SK-N-SH treated with all-trans-retinoic acid at 6 μM for 48 hours (cell line): ENCODE measurements around the gene NEK7.

ENCODE experiments used
- ATAC-seq: fragments of 200-7000 bp; cut with Tn5 transposase; 3 replicates; pipeline ENCODE4 v1.9.1; 2020; ENCODE audit warnings: mild to moderate bottlenecking, moderate library complexity
- ARNTL ChIP-seq: fragments of 450-650 bp; formaldehyde crosslinking; IDR thresholded peaks from 2 replicates; pipeline ENCODE4 v1.5.0; 2020; ENCODE audit warnings: low read depth, mild to moderate bottlenecking, moderate library complexity, borderline replicate concordance
- BACH2 ChIP-seq: fragments of 250-450 bp; sonication (Bioruptor Pico); IDR thresholded peaks from 2 replicates; pipeline ENCODE4 v1.9.0; 2021; ENCODE audit warnings: mild to moderate bottlenecking, borderline replicate concordance
- CREB5 ChIP-seq: fragments of 250-450 bp; sonication (Bioruptor Pico); IDR thresholded peaks from 2 replicates; pipeline ENCODE4 v1.5.1; 2020; ENCODE audit warnings: low read depth, mild to moderate bottlenecking, moderate library complexity
- ESRRG ChIP-seq: fragments of 250-450 bp; sonication (Bioruptor Pico); IDR thresholded peaks from 2 replicates; pipeline ENCODE4 v1.6.1; 2021; ENCODE audit warnings: mild to moderate bottlenecking
- GLIS3 ChIP-seq: fragments of 250-450 bp; sonication (Bioruptor Pico); IDR thresholded peaks from 2 replicates; pipeline ENCODE4 v1.5.0; 2020; ENCODE audit warnings: mild to moderate bottlenecking, moderate library complexity
- ISL1 ChIP-seq: fragments of 250-450 bp; sonication (Bioruptor Pico); IDR thresholded peaks from 2 replicates; pipeline ENCODE4 v2.1.2; 2022; ENCODE audit warnings: mild to moderate bottlenecking, moderate library complexity
- OSR1 ChIP-seq: fragments of 250-450 bp; sonication (Bioruptor Pico); IDR thresholded peaks from 2 replicates; pipeline ENCODE4 v1.8.0; 2022; ENCODE audit warnings: moderate library complexity, mild to moderate bottlenecking, inconsistent platforms
- PATZ1 ChIP-seq: fragments of 250-450 bp; sonication (Bioruptor Pico); IDR thresholded peaks from 2 replicates; pipeline ENCODE4 v1.8.0; 2020; ENCODE audit warnings: mild to moderate bottlenecking, moderate library complexity, borderline replicate concordance
- POU6F1 ChIP-seq: fragments of 250-450 bp; sonication (Bioruptor Pico); IDR thresholded peaks from 2 replicates; pipeline ENCODE4 v1.8.0; 2021; ENCODE audit warnings: low read depth, mild to moderate bottlenecking, moderate library complexity, borderline replicate concordance
- PPARA ChIP-seq: fragments of 250-450 bp; sonication (Bioruptor Pico); IDR thresholded peaks from 2 replicates; pipeline ENCODE4 v1.5.0; 2020; ENCODE audit warnings: mild to moderate bottlenecking, borderline replicate concordance
- RARB ChIP-seq: fragments of 250-450 bp; sonication (Bioruptor Pico); IDR thresholded peaks from 2 replicates; pipeline ENCODE4 v1.8.0; 2021; ENCODE audit warnings: mild to moderate bottlenecking, moderate library complexity
- SNAI2 ChIP-seq: fragments of 250-450 bp; sonication (Bioruptor Pico); IDR thresholded peaks from 2 replicates; pipeline ENCODE4 v1.5.0; 2020; ENCODE audit warnings: mild to moderate bottlenecking, moderate library complexity
- TCF4 ChIP-seq: fragments of 250-450 bp; sonication (Bioruptor Pico); IDR thresholded peaks from 2 replicates; pipeline ENCODE4 v1.8.0; 2021; ENCODE audit warnings: mild to moderate bottlenecking, moderate library complexity, borderline replicate concordance
- TOX ChIP-seq: fragments of 250-450 bp; sonication (Bioruptor Pico); IDR thresholded peaks from 2 replicates; pipeline ENCODE4 v1.8.0; 2021; ENCODE audit warnings: mild to moderate bottlenecking, moderate library complexity, borderline replicate concordance
- ZC3H10 ChIP-seq: fragments of 250-450 bp; sonication (Bioruptor Pico); IDR thresholded peaks from 2 replicates; pipeline ENCODE4 v1.5.1; 2021; ENCODE audit warnings: mild to moderate bottlenecking, moderate library complexity
- ZFP3 ChIP-seq: fragments of 250-450 bp; sonication (Bioruptor Pico); IDR thresholded peaks from 2 replicates; pipeline ENCODE4 v1.5.0; 2020; ENCODE audit warnings: mild to moderate bottlenecking, moderate library complexity
- ZFP30 ChIP-seq: fragments of 450-650 bp; formaldehyde crosslinking; IDR thresholded peaks from 2 replicates; pipeline ENCODE4 v1.5.0; 2022; ENCODE audit warnings: mild to moderate bottlenecking, moderate library complexity
- ZNF565 ChIP-seq: fragments of 450-650 bp; formaldehyde crosslinking; conservative IDR thresholded peaks from 2 replicates; pipeline ENCODE4 v1.5.0; 2020; ENCODE audit warnings: low read depth, mild to moderate bottlenecking, moderate library complexity
- ZNF8 ChIP-seq: fragments of 450-650 bp; formaldehyde crosslinking; IDR thresholded peaks from 2 replicates; pipeline ENCODE4 v1.5.0; 2020; ENCODE audit warnings: mild to moderate bottlenecking, moderate library complexity
- TF ChIP-seq, protein P1 (sequence below): fragments of 250-450 bp; sonication (Bioruptor Pico); IDR thresholded peaks from 2 replicates; pipeline ENCODE4 v1.5.1; 2021; ENCODE audit warnings: mild to moderate bottlenecking, moderate library complexity
- TF ChIP-seq, protein P2 (sequence below): fragments of 250-450 bp; sonication (Bioruptor Pico); IDR thresholded peaks from 2 replicates; pipeline ENCODE4 v1.5.0; 2020; ENCODE audit warnings: mild to moderate bottlenecking, moderate library complexity

NEK7 gene

GRCh38 chr1:198232378-198232777, 75.6 kb downstream of the NEK7 start:
- no peak for ATAC-seq
- TF ChIP-seq GLIS3 (CRISPR knock-in tag), result no peak

- no peak for TF ChIP-seq ISL1 (CRISPR knock-in tag)
- TF ChIP-seq POU6F1 (CRISPR knock-in tag), result no peak
- TF ChIP-seq CREB5 (CRISPR knock-in tag), result no peak
- no peak for TF ChIP-seq ZNF565 (CRISPR knock-in tag)
- TF ChIP-seq ZC3H10 (CRISPR knock-in tag), result no peak
- no peak for ATAC-seq
Measured at GRCh38 chr1:198232940-198233675, 76.3 kb downstream of the NEK7 start.

GRCh38 chr1:198234520-198235251, 77.9 kb downstream of the NEK7 start:
- TF ChIP-seq ZC3H10 (CRISPR knock-in tag), result 0 out of 2 replicates have a peak, but pooled peaks have one; percentile 32
- TF ChIP-seq ESRRG (CRISPR knock-in tag), result no peak
- TF ChIP-seq OSR1 (CRISPR knock-in tag), result no peak
- ATAC-seq, result peak; percentile 37

GRCh38 chr1:198238121-198238520, 81.3 kb downstream of the NEK7 start:
- TF ChIP-seq SNAI2 (CRISPR knock-in tag), result no peak
- TF ChIP-seq PATZ1 (CRISPR knock-in tag), result no peak
- TF ChIP-seq, protein P1, sequence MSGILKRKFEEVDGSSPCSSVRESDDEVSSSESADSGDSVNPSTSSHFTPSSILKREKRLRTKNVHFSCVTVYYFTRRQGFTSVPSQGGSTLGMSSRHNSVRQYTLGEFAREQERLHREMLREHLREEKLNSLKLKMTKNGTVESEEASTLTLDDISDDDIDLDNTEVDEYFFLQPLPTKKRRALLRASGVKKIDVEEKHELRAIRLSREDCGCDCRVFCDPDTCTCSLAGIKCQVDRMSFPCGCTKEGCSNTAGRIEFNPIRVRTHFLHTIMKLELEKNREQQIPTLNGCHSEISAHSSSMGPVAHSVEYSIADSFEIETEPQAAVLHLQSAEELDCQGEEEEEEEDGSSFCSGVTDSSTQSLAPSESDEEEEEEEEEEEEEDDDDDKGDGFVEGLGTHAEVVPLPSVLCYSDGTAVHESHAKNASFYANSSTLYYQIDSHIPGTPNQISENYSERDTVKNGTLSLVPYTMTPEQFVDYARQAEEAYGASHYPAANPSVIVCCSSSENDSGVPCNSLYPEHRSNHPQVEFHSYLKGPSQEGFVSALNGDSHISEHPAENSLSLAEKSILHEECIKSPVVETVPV (CRISPR knock-in tag), result no peak
- no peak for TF ChIP-seq ARNTL
- no peak for TF ChIP-seq POU6F1 (CRISPR knock-in tag)
- TF ChIP-seq ISL1 (CRISPR knock-in tag), result no peak
- TF ChIP-seq TCF4 (CRISPR knock-in tag), result no peak
- TF ChIP-seq GLIS3 (CRISPR knock-in tag), result no peak
- TF ChIP-seq ZNF8 (CRISPR knock-in tag), result no peak
- no peak for TF ChIP-seq ZC3H10 (CRISPR knock-in tag)
- TF ChIP-seq TOX (CRISPR knock-in tag), result no peak
- no peak for TF ChIP-seq RARB (CRISPR knock-in tag)
- TF ChIP-seq ZFP30, result no peak
- TF ChIP-seq, protein P2, sequence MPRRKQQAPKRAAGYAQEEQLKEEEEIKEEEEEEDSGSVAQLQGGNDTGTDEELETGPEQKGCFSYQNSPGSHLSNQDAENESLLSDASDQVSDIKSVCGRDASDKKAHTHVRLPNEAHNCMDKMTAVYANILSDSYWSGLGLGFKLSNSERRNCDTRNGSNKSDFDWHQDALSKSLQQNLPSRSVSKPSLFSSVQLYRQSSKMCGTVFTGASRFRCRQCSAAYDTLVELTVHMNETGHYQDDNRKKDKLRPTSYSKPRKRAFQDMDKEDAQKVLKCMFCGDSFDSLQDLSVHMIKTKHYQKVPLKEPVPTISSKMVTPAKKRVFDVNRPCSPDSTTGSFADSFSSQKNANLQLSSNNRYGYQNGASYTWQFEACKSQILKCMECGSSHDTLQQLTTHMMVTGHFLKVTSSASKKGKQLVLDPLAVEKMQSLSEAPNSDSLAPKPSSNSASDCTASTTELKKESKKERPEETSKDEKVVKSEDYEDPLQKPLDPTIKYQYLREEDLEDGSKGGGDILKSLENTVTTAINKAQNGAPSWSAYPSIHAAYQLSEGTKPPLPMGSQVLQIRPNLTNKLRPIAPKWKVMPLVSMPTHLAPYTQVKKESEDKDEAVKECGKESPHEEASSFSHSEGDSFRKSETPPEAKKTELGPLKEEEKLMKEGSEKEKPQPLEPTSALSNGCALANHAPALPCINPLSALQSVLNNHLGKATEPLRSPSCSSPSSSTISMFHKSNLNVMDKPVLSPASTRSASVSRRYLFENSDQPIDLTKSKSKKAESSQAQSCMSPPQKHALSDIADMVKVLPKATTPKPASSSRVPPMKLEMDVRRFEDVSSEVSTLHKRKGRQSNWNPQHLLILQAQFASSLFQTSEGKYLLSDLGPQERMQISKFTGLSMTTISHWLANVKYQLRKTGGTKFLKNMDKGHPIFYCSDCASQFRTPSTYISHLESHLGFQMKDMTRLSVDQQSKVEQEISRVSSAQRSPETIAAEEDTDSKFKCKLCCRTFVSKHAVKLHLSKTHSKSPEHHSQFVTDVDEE, result no peak
- no peak for TF ChIP-seq PPARA (CRISPR knock-in tag)
- TF ChIP-seq CREB5 (CRISPR knock-in tag), result no peak
- TF ChIP-seq ZFP3, result no peak
- TF ChIP-seq BACH2 (CRISPR knock-in tag), result no peak
- no peak for ATAC-seq
